H7 (cell line): ENCODE measurements around the gene NBL1. TPM values are rescaled to one million over a fixed set of nuclear protein-coding genes. Genes with fewer than 3 reads are reported as not detected.

Source experiments
- DNase-seq: peaks from one replicate; pipeline ENCODE4 v3.0.0; 2012
- H3K27me3 ChIP-seq: 2 replicates; pipeline ENCODE4 v1.6.0; 2011; ENCODE audit warnings: mild to moderate bottlenecking, low read length; ENCODE audit not compliant: control insufficient read depth, insufficient read depth
- H3K36me3 ChIP-seq: replicated peaks from 2 replicates; pipeline ENCODE4 v1.5.1; 2011; ENCODE audit warnings: low read length; ENCODE audit not compliant: control insufficient read depth, insufficient read depth
- H3K4me3 ChIP-seq: 2 replicates; pipeline ENCODE4 v1.5.1; 2011; ENCODE audit warnings: low read depth, mild to moderate bottlenecking, control low read depth, low read length, moderate library complexity; ENCODE audit not compliant: insufficient read depth
- total RNA-seq: library from RNA; depleted of rRNA; stranded (reverse); fragments of >200 nt; shearing (Covaris generic); gene quantifications from 2 replicates; pipeline ENCODE4 v1.2.3, GENCODE V29; 2014; rRNA removed

NBL1 gene, protein sequence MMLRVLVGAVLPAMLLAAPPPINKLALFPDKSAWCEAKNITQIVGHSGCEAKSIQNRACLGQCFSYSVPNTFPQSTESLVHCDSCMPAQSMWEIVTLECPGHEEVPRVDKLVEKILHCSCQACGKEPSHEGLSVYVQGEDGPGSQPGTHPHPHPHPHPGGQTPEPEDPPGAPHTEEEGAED
- total RNA-seq: 26.9 and 47.4 TPM in 2 replicates

DNA sequence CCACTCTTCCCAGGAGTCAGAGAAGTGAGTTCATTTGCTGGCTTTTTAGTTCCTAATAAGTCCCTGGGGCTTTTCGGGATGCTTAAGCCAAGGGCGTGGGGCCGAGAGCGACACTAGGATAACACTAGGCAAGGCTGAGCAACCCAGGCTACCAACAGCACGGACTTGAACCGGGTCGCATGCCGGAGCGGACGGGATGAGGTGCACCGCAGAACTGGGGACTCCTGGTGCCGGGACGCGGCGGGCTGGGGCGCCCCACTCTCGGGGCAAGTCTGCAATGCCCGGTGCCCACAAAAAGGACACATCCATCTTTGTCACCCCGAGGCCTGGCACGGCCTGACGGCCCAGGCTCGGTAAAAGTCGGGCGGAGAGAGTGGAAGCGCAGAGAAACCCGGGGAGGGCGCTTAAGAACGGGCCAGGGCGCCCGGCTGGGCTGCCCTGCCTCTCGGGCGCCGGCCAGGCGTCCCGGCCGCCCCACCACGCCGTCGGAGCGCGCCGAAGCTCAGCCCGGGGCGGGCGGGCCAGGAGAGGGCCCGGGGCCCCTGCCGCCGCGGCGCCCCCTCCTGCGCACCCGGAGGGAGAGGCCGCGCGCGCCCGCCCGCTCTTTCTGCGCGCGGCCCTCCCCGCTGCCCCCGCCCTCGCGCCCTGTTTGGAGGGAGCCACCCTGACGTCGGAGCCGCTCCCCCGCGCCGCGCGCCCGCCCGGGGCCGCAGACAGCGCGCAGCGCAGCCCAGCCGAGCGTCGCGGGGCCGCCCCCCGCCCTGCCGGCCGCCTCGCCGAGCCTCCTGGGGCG is at the start of gene NBL1:
Gene NBL1, plus strand, starts transcription at position 710 of the 793 bp plus-strand sequence. CDS start 10,720 bp downstream, outside the sequence.
- Histone ChIP-seq H3K36me3 (no peaks in the 10 kb centered on the region), H3K27me3 (peaks cover 34% of the 10 kb centered on the region), H3K4me3 (peak within 1 kb of the TSS; percentile 71)
- DNase-seq: peak; percentile 92

DNA sequence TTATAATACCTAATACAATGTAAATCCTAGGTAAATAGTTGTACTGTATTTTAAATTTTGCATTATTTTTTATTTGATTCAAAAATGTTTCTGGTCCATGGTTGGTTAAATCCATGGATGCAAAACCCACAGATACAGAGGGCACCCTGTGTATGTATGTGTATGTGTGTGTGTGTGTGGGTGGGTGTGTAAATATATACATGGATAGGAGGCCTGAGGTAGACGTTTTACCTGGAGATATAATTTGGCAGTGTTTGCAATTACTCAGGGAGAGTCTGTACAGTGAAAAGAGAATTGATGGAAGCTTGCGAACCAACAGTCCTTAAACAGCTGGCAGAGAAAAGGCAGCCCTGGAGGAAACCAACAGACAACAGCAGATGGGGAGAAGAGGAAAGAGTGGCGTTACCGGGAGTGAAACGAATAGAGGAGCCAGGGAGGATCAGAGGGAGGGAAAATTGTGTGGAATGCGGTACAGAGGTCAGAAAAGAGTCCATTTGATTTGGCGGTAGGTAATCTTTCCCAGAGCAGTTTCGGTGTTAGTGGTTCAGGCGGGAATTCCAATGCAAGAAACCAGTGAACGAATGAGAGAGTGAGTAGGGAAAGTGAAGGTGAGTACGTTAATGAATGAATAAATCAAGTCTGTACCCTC is 47.9 kb upstream of the NBL1 start:
- peak overlapping the region; percentile 89 for H3K4me3 ChIP-seq
- H3K36me3 ChIP-seq: no peaks in the 10 kb centered on the region
- DNase-seq: peak; percentile 62
- H3K27me3 ChIP-seq: no peaks in the 10 kb centered on the region

DNA sequence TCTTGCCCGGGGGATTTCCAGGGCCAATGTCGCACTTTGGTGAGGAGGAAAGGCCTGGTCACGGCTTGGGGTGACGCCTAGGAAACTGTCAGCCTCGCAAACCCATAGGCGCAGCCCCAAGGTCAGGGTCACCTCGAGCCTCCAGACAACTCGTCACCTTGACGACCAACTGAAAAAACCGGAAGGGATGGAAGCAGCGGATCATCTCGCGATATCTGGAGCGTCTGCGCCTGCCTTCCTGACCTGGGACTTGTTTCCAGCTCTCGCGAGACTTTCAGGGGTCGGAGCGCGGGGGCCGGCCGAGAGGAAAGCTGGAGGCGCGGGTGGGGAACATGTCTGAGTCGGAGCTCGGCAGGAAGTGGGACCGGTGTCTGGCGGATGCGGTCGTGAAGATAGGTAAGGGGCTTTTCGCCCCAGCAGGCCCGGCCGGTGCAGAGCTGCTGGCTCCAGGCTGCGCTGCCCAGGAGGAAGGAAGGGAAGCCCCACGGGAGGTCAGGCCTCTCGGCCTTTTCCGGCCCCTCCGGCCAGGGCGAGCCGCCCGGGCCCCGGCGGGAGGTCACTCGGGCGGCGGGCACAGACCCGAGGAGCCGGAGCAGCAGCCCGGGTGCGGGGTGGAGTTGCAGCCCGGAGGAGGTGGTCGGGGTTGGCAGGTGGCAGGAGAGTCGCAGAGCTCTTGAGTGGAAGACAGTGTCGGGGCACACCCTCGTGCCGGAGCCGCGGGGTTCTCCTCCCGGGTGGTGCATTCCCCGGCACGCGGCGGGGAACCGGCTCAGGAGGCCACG is 47.2 kb upstream of the NBL1 start:
- peak overlapping the region; percentile 89 for H3K4me3 ChIP-seq
- no peaks in the 10 kb centered on the region for H3K27me3 ChIP-seq
- DNase-seq: peak; percentile 93
- no peaks in the 10 kb centered on the region for H3K36me3 ChIP-seq

DNA sequence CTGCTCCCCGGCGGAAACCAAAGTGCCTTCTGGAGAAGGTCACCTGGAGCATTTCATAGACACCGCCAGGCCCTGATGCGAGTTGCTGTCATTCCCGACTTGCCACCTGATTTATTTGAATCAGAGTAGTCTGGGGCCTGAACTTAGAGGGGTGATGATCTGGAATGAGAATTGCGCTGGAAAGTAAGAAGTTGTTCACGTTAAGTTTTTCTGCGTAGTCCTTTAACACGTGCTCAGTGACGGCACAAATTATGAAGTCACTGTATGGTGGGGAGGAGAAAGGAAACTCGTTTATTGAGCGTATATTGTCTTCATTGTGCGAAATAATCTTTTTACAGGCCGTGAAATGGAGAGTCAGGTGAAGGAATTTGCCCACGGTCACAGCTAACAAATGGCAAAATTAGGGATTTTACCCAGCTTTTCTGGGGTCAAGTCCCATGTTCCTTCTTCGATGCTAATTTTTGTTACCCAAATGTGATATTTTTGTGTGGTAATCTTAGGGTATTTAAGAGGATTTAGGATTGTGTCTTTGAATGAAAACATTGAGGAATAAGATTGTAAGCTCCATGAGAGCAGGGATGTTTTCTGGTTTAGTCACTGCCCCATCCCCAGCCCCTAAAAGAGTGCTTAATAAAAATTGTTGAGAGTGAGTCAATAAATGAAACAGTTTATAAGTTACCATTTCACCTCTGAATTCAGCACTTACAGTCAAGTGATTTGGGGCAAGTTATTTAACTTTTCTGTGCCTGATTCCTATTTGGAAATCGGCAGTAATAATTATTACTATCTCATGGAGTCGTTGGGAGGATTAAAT is 46.4 kb upstream of the NBL1 start:
- Histone ChIP-seq H3K36me3 (no peaks in the 10 kb centered on the region), H3K27me3 (no peaks in the 10 kb centered on the region), H3K4me3 (peak overlapping the region; percentile 89)
- DNase-seq: no peak

DNA sequence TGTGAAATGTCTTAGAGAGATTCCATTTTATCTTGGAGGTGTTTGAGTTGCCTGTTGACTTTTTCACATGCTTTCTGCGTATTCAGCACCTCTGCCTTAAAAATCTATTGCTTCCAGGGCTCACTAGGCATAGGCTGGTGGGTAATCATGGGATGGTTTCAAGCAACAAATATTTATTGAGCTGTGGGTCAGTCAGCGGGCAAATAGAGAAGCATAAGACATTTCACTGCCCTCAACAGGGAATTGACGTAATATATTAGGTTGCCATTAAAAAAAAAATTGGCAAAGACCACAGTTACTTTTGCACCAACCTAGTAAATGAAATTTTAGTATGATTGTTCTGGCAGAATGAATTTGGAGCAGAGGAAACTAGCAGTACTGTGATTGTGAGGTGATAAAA is 44.3 kb upstream of the NBL1 start:
- Histone ChIP-seq H3K27me3 (no peaks in the 10 kb centered on the region), H3K36me3 (no peaks in the 10 kb centered on the region), H3K4me3 (no peak overlapping the region)
- DNase-seq: no peak

DNA sequence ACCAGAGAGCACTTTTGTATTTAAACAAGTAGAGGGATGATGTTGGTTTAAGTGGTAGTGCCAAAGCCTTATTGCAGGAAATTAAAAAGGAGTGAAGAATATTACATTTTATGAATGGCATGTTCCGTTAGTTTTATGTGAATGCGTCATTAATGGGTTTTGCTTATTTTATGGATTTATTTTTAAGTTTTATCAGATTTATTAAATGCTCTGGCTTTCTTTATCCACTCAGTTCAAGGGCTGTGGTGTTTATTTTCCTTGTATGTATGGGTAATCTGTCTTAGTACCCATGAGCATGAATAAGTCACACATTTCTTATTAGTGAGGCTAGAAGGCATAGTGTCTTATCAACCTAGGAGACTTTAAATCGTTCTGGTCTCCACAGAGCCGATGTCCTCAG is 41.6 kb upstream of the NBL1 start:
- no peaks in the 10 kb centered on the region for H3K27me3 ChIP-seq
- no peak overlapping the region for H3K4me3 ChIP-seq
- DNase-seq: no peak
- H3K36me3 ChIP-seq: no peaks in the 10 kb centered on the region

DNA sequence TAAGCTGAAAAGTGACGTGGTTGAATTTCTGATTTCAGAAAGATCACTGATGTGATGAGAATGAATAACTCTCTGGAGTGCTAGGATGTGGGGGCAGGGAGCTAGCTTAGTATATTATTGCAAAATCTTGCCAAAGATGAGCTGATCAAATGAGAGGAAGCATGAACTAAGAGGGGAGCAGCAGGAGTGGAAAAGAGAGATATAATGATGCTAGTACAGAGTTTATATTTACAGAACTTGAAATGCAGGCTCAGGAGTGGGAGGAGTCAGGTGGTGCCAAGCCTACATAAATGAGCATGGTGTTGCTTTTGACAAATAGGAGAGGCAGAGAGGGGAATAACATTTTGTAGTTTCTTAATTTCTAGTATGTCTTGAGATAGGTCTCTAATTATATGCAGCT is 38.1 kb upstream of the NBL1 start:
- Histone ChIP-seq H3K36me3 (peaks cover 1% of the 10 kb centered on the region), H3K4me3 (no peak overlapping the region), H3K27me3 (no peaks in the 10 kb centered on the region)
- no peak for DNase-seq

DNA sequence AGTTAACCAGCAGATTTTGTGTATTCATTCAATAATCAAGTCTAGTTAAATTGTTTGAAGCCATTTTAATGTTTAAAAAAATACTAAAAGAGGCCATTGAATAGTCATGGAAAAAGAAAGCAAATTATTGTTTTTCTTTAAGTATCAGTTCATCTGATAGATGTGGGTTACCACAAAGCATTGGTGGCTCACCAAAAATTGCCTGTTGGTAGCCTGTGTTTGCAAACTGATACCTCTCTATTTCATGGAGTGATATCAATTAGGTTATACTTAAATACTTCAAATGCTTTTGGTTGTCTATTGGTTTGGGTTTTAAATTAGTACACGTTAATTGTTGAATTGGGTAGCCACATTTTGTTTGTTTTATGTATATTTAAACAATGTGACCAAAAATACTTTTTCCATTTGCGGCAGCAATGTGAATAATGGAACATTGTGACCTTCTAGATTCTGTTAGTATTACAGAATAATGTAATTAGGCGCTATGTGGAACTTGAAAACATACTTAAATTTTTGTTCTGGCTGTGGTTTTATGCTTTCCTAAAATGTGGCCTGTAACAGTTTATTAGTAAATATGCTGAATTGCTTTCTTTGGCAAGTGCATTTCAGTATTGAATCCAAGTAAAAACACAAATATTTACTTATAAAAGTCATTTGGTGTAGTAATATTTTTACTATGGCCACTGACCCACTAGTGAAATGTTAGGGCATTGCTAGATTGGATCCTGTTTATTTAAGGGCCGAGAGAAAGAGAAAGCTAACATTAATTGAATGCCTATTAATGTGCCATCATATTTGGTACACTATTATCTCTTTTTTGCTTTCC is 37.1 kb upstream of the NBL1 start:
- DNase-seq: no peak
- H3K36me3 ChIP-seq: peaks cover 1% of the 10 kb centered on the region
- H3K4me3 ChIP-seq: no peak overlapping the region
- H3K27me3 ChIP-seq: no peaks in the 10 kb centered on the region

DNA sequence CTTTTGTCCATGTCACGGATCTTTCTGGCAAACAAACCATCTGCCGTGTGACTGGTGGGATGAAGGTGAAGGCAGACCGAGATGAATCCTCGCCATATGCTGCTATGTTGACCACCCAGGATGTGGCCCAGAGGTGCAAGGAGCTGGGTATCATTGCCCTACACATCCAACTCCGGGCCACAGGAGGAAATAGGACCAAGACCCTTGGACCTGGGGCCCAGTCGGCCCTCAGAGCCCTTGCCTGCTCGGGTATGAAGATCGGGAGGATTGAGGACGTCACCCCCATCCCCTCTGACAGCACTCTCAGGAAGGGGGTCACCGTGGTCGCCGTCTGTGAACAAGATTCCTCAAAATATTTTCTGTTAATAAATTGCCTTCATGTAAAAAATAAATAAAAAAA is 35.9 kb upstream of the NBL1 start:
- Histone ChIP-seq H3K27me3 (no peaks in the 10 kb centered on the region), H3K4me3 (no peak overlapping the region), H3K36me3 (peaks cover 1% of the 10 kb centered on the region)
- no peak for DNase-seq

DNA sequence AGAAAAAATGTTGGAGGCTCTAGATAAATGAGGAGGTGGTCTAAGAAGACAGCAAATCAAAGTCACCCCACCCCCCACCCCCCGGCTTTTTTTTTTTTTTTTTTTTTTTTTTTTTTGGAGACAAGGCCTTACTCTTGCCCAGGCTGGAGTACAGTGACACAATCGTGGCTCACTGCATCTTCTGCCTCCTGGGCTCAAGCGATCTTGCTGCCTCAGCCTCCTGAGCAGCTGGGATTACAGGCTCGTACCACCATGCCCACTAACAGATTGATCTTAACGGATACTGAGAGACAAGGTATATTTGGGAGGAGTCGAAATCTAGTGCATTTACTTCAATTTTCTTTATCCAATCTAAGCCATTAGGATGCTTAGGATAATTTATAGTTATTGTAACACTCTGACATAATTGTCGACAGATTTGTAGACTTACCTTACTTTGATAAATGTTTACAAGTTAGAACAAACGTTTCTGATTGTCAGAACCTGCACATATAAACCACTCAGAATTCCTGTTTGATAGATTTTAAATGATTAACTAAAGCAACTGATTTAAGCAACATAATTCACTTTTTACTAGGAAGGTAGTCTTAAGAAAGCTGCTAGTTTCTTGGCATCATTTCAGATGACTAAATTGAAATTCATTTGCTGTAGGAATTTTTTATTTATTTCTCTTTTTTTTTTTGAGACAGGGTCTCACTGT is 33.7 kb upstream of the NBL1 start:
- Histone ChIP-seq H3K36me3 (peaks cover 3% of the 10 kb centered on the region), H3K27me3 (no peaks in the 10 kb centered on the region), H3K4me3 (no peak overlapping the region)
- no peak for DNase-seq

DNA sequence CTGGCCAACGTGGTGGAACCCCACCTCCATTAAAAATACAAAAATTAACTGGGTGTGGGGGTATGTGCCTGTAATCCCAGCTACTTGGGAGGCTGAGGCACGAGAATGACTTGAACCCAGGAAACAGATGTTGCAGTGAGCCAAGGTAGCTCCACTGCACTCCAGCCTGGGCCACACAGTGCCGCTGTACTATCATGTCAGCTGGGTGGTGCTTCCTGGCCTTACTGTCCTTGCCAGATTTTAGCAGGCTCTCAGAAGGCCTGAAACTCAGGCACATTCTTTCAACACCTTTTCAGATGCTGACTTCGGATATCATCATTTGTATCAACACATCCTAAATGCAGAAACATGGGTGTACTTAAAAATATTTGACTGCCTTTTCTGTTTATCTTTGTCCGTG is 31.6 kb upstream of the NBL1 start:
- Histone ChIP-seq H3K4me3 (no peak overlapping the region), H3K36me3 (peaks cover 3% of the 10 kb centered on the region), H3K27me3 (no peaks in the 10 kb centered on the region)
- no peak for DNase-seq

DNA sequence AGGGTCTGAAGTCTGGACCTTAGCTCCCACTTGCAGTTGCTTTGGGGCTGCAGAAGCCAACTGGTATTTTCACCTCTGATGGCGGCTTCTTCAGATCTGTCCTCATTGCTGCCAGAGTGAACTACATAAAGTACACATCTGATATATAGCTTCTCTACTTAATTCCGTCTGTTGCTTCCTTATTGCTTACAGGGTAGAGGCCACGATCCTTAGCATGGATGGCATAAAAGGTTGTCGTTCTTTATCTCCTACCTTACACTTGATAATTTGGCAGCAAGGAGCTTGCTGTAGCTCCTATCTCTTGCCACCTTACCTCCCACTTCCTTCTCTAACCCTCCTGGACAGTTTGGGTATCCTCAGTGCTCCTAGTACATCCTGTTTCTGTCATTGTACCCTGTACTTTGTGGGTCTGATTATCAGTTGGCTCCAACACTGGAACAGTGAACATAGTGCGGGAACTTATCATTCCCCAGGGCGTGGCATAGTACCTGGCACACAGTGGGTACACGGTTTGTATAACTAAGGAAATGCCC is 30.9 kb upstream of the NBL1 start:
- Histone ChIP-seq H3K4me3 (no peak overlapping the region), H3K36me3 (peaks cover 2% of the 10 kb centered on the region), H3K27me3 (no peaks in the 10 kb centered on the region)
- DNase-seq: no peak
